K562 (cell line): ENCODE data around the gene CEP126. TPM values are rescaled to one million over a fixed set of nuclear protein-coding genes. Genes with fewer than 3 reads are reported as not detected.

ENCODE experiments used
- ATAC-seq: fragments of 200-7000 bp; cut with Tn5 transposase; 3 replicates; pipeline ENCODE4 v1.9.1; 2020; ENCODE audit warnings: moderate library complexity
- BruUV-seq: library from RNA; stranded (reverse); fragments of 400-500 nt; replicated peaks from 2 replicates; lab custom pipeline; 2021; lab: Mats Ljungman, UMichigan
- CTCF ChIA-PET: fragments of 300-600 bp; formaldehyde crosslinking; extraction: SDS; loops from one replicate; lab custom pipeline; 2021; ENCODE audit warnings: low intra/inter-chr PET ratio; lab: Yijun Ruan, JAX
- POLR2A ChIA-PET: fragments of 300-600, 350-650 bp; sonication (Branson Sonifier 250); formaldehyde crosslinking; extraction: SDS; loops from one replicate; lab custom pipeline; 2021; ENCODE audit warnings: antibody characterized with exemption, inconsistent platforms; lab: Yijun Ruan, JAX
- DNase-seq, 4 experiments: peaks; one replicate each; pipeline versions ENCODE4 v3.0.0 to v3.0.0-alpha.2; 2011 to 2018; ENCODE audit warnings: low spot score in 3 of 4, mixed read lengths in 3 of 4; ENCODE audit errors: extremely low read depth in 1 of 4
- FAIRE-seq: peaks from 2 replicates; lab custom pipeline; 2011; peaks lifted over from hg19 to GRCh38; lab: Jason Lieb, UNC
- H2AFZ ChIP-seq: 2 replicates; pipeline ENCODE4 v1.6.0; 2011; ENCODE audit warnings: low read depth, low read length, control low read depth, inconsistent platforms
- H3K27ac ChIP-seq: fragments of 200-600 bp; 3 replicates; pipeline ENCODE4 v1.8.0; 2011; ENCODE audit warnings: low read depth, mild to moderate bottlenecking, control low read depth, inconsistent platforms, low read length, moderate library complexity, mixed read lengths; ENCODE audit errors: extremely low read depth
- H3K27me3 ChIP-seq, 2 experiments: fragments of 300-600 bp in 1 of 2; 2 replicates in 1 of 2; 3 replicates in 1 of 2; pipeline versions ENCODE4 v1.6.0 to v1.8.0; 2011; ENCODE audit warnings: inconsistent platforms in 2 of 2, low read length in 2 of 2, mild to moderate bottlenecking in 1 of 2, mixed read lengths in 1 of 2, moderate library complexity in 1 of 2; ENCODE audit not compliant: control insufficient read depth in 2 of 2, insufficient read depth in 2 of 2
- H3K36me3 ChIP-seq: fragments of 300-600 bp; 3 replicates; pipeline ENCODE4 v1.8.0; 2011; ENCODE audit warnings: mild to moderate bottlenecking, low read length, inconsistent platforms; ENCODE audit not compliant: control insufficient read depth, insufficient read depth
- H3K4me1 ChIP-seq, 2 experiments: fragments of 200-600 bp in 1 of 2; replicated peaks in 1 of 2; 2 replicates in 1 of 2; 3 replicates in 1 of 2; pipeline versions ENCODE4 v1.5.1 to v1.8.0; 2011; ENCODE audit warnings: inconsistent platforms in 2 of 2, low read length in 2 of 2, mild to moderate bottlenecking in 1 of 2, mixed read lengths in 1 of 2, moderate library complexity in 1 of 2; ENCODE audit not compliant: control insufficient read depth in 2 of 2, insufficient read depth in 2 of 2
- H3K4me2 ChIP-seq: 2 replicates; pipeline ENCODE4 v1.6.1; 2011; ENCODE audit warnings: low read length, control low read depth, inconsistent platforms, mixed read lengths; ENCODE audit not compliant: insufficient read depth
- H3K4me3 ChIP-seq: fragments of 200-600 bp; sonication (generic), shearing (Covaris generic); 2 replicates; pipeline ENCODE4 v1.5.1; 2016; ENCODE audit warnings: control low read depth, inconsistent platforms
- H3K79me2 ChIP-seq: fragments of 200-600 bp; 3 replicates; pipeline ENCODE4 v1.8.0; 2011; ENCODE audit warnings: low read length, inconsistent platforms; ENCODE audit not compliant: control insufficient read depth, insufficient read depth
- H3K9ac ChIP-seq, 2 experiments: 2 replicates each; pipeline versions ENCODE4 v1.6.0 to v1.6.1; 2011; ENCODE audit warnings: low read depth in 2 of 2, low read length in 2 of 2, control low read depth in 1 of 2, inconsistent platforms in 1 of 2, mild to moderate bottlenecking in 1 of 2, mixed read lengths in 1 of 2; ENCODE audit not compliant: insufficient read depth in 1 of 2
- H3K9me1 ChIP-seq: one replicate; pipeline ENCODE4 v1.6.0; 2011; ENCODE audit warnings: inconsistent platforms, mild to moderate bottlenecking, low read length, moderate library complexity; ENCODE audit not compliant: control insufficient read depth, insufficient read depth
- H3K9me3 ChIP-seq: replicated peaks from 2 replicates; pipeline ENCODE4 v1.5.1; 2011; ENCODE audit warnings: low read depth, low read length, inconsistent platforms; ENCODE audit not compliant: control insufficient read depth, insufficient read depth
- H4K20me1 ChIP-seq: replicated peaks from 2 replicates; pipeline ENCODE4 v1.6.1; 2011; ENCODE audit warnings: low read length, inconsistent platforms, mixed read lengths; ENCODE audit not compliant: control insufficient read depth, insufficient read depth
- AFF1 ChIP-seq, 2 experiments: fragments of 450-650 bp; IDR thresholded peaks; 2 replicates each; pipeline ENCODE4 v1.6.1; 2018; ENCODE audit warnings: mild to moderate bottlenecking in 2 of 2, low read depth in 1 of 2; ENCODE audit not compliant: partially characterized antibody in 2 of 2
- ARID1B ChIP-seq: fragments of 450-650 bp; IDR thresholded peaks from 2 replicates; pipeline ENCODE4 v1.6.1; 2016; ENCODE audit warnings: antibody characterized with exemption, mild to moderate bottlenecking, inconsistent platforms
- FOXK2 ChIP-seq, 2 experiments: fragments of 450-650 bp; IDR thresholded peaks in 1 of 2; conservative IDR thresholded peaks in 1 of 2; 2 replicates each; pipeline ENCODE4 v1.6.1; 2016; ENCODE audit warnings: low read depth in 2 of 2, mild to moderate bottlenecking in 1 of 2
- HDAC8 ChIP-seq: fragments of 450-650 bp; IDR thresholded peaks from 2 replicates; pipeline ENCODE4 v1.6.1; 2016; ENCODE audit warnings: mild to moderate bottlenecking, missing genetic modification characterization, moderate library complexity, missing compliant biosample characterization
- HEY1 ChIP-seq: fragments of 250-450 bp; sonication (Bioruptor Pico); IDR thresholded peaks from 2 replicates; pipeline ENCODE4 v1.5.0; 2020; ENCODE audit warnings: mild to moderate bottlenecking, moderate library complexity, borderline replicate concordance
- RAD51 ChIP-seq: fragments of 450-650 bp; IDR thresholded peaks from 2 replicates; pipeline ENCODE4 v1.7.1; 2016; ENCODE audit warnings: low read depth, mild to moderate bottlenecking, borderline replicate concordance
- TARDBP ChIP-seq: fragments of 450-650 bp; IDR thresholded peaks from 2 replicates; pipeline ENCODE4 v1.6.1; 2016
- THRB ChIP-seq: fragments of 450-650 bp; formaldehyde crosslinking; conservative IDR thresholded peaks from 2 replicates; pipeline ENCODE4 v1.4.0; 2022; ENCODE audit warnings: mild to moderate bottlenecking, missing genetic modification characterization
- WGBS: fragments of 100-300 bp; shearing (Covaris generic); methylation state at CpG from one replicate; pipeline ENCODE4 v1.1.6; 2016; ENCODE audit warnings: low coverage, mixed read lengths; ENCODE audit not compliant: insufficient coverage; ENCODE audit errors: missing lambda C conversion rate; 5-methylcytosine and 5-hydroxymethylcytosine counted together
- in situ Hi-C: fragments of 300-500 bp; cut with MboI; formaldehyde crosslinking; loops from 4 replicates; pipeline ENCODE4 v1.15.0; 2018; ENCODE audit warnings: inconsistent platforms, mixed read lengths
- intact Hi-C: fragments of 100-400 bp; cut with micrococcal nuclease; formaldehyde crosslinking; loops from 2 replicates; pipeline ENCODE4 v1.14.2; 2022
- polyA plus RNA-seq, 8 experiments: library from polyadenylated mRNA; depleted of rRNA in 4 of 8; stranded (reverse) in 5 of 8; unstranded in 3 of 8; fragments of >200 nt; fragmentation: Nextera tagmentation in 2 of 8; fragmentation: Illumina TruSeq in 1 of 8; extraction: Ambion mirVana in 2 of 8; extraction: Trizol in 1 of 8; gene quantifications; 2 replicates each; pipeline versions ENCODE4 v1.2.1 to v1.2.3, GENCODE V29; 2011 to 2014; ENCODE audit warnings: inconsistent platforms in 1 of 8, missing spikeins in 1 of 8
- total RNA-seq, 7 experiments: library from RNA; depleted of rRNA in 6 of 7; stranded (reverse); fragments of >200 nt in 6 of 7; fragmentation: Illumina TruSeq in 2 of 7; extraction: Trizol in 2 of 7; gene quantifications; 2 replicates each; pipeline versions ENCODE4 v1.2.1 to v1.2.3, GENCODE V29; 2011 to 2021; ENCODE audit warnings: low replicate concordance in 1 of 7

Gene CEP126
- total and polyA plus RNA-seq, 9 of the 15 experiments (the other 6 are each of a cell fraction or from before 2014, with no cell fraction given): 0.01 to 0.11 (median 0.07) TPM; not detected in 3

- Histone ChIP-seq H3K79me2 (no peaks in the 10 kb centered on the region), H3K9me1 (no peaks in the 10 kb centered on the region), H4K20me1 (no peaks in the 10 kb centered on the region), H3K4me1 (no peaks in the 10 kb centered on the region), H3K4me2 (no peak overlapping the region), H3K36me3 (no peaks in the 10 kb centered on the region), H3K4me3 (no peak overlapping the region), H3K9me3 (no peaks in the 10 kb centered on the region), H3K27ac (no peak overlapping the region), H2AFZ (no peak overlapping the region), H3K9ac (no peak overlapping the region), H3K27me3 (no peaks in the 10 kb centered on the region)
- TF ChIP-seq RAD51 (no peak), HDAC8 (no peak), THRB (CRISPR knock-in tag) (no peak), AFF1 (IDR thresholded peaks at IDR 0.05; ENCODE audit: low read depth in 1 of 2, partially characterized antibody in 2 of 2) (no peak), TARDBP (no peak), HEY1 (CRISPR knock-in tag) (no peak), FOXK2 (conservative IDR thresholded peaks at IDR 0.05 in 1 of 2, IDR thresholded peaks at IDR 0.05 in 1 of 2; ENCODE audit: low read depth in 2 of 2) (no peak), ARID1B (no peak)
- in situ Hi-C loops (no loop called here), intact Hi-C loops (no loop called here)
- no TSS peak for BruUV-seq
- ChIA-PET CTCF (no interaction called here), POLR2A (no interaction called here)
- no peak for FAIRE-seq
- no peak for DNase-seq
- WGBS: 4% methylated on average over 4 of the region's 4 CpGs
- no peak for ATAC-seq
Measured at GRCh38 chr11:101945448-101945847, 30.6 kb downstream of the CEP126 start.
